Sciatic nerve (tissue), 2 donors: Measurements from ENCODE around the gene SPTLC2. TPM values are rescaled to one million over a fixed set of nuclear protein-coding genes. Genes with fewer than 3 reads are reported as not detected.
A peak's percentile ranks its signal among the peaks of the same experiment; 100 is the strongest.

ENCODE experiments used
- ATAC-seq: fragments of 200-7000 bp; cut with Tn5 transposase; one replicate; pipeline ENCODE4 v1.9.1; 2020; ENCODE audit warnings: mild to moderate bottlenecking, moderate library complexity
- DNase-seq: peaks from one replicate; pipeline ENCODE4 v3.0.0-alpha.2; 2020; ENCODE audit warnings: low spot score
- intact Hi-C: fragments of 100-400 bp; cut with DNase I; formaldehyde crosslinking; loops from one replicate; pipeline ENCODE4 v1.14.2; 2022
- total RNA-seq: library from RNA; stranded (reverse); fragmentation: NEBNext Ultra II Directional; extraction: Animal tissue kit (Norgen Biotek cat#: 25700); gene quantifications from one replicate; pipeline ENCODE4 v1.2.1, GENCODE V29; 2021
- donor health status: DM: no; HTN: no; CAD: no.
- donor health status: DM: no; HTN: no; CAD: no.

Gene SPTLC2
- total RNA-seq, 1 donor from 2014 or later, result 65.1 TPM

GRCh38 chr14:77630111-77630510 is 13.7 kb upstream of the SPTLC2 start:
- DNase-seq (no peak), ATAC-seq (no peak)
- intact Hi-C loops, result no loop called here

DNA sequence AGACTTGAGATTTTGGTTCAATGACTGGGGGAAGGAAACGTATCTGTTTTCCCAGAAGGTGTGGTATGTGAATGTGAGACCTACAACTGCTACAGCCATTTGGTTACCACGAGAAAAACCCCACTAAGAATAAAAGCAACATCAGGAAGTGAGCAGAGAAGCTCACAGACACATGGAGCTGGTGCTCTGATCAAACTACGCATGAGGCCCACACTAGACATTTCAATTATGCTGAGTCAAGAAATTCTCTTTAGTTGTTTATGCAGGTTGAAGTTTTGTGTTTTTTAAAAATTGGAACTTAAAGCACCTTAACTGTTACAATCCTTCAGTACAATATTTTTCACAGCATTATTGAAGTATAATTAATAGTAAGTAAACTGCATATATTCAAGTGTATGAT is 8.9 kb upstream of the SPTLC2 start:
- intact Hi-C loops, result no loop called here
- DNase-seq (no peak), ATAC-seq (no peak)

GRCh38 chr14:77623201-77623600 is 6.8 kb upstream of the SPTLC2 start:
- intact Hi-C loops, result no loop called here
- no peak for DNase-seq
- peak; percentile 55 for ATAC-seq

DNA sequence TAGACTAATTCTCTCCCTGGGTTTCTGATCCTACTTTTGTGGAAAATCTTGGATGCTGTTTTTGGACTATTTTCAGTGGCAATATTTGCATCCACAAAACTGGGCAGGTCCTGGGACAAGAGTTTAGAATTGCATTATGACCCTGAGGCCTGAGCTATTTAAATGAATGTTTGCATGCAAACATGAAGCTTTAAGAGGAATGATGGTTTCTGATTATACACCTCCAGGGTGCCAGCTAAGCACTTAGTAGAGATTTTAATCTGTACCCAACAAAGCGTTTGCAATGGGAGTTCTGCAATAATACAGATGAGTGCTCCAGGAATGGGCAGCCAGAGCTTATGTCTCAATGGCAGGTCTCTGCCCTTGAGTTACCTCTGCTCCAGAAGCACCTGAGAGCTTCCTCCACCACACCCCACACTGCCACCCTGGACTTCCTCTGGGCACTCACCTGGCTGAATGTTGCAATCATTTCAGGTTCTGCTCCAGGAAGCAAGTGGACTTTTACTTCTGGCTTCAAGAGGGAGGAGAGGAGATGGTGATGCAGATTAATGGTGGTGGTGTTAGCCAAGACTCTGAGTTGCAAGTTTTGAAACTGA is 6.0 kb upstream of the SPTLC2 start:
- ATAC-seq (no peak), DNase-seq (no peak)
- intact Hi-C loops, result no loop called here

- no peak for ATAC-seq
- no peak for DNase-seq
- intact Hi-C loops, result no loop called here
These were observed 3.9 kb upstream of the SPTLC2 start for GRCh38 chr14:77620222-77620870.

DNA sequence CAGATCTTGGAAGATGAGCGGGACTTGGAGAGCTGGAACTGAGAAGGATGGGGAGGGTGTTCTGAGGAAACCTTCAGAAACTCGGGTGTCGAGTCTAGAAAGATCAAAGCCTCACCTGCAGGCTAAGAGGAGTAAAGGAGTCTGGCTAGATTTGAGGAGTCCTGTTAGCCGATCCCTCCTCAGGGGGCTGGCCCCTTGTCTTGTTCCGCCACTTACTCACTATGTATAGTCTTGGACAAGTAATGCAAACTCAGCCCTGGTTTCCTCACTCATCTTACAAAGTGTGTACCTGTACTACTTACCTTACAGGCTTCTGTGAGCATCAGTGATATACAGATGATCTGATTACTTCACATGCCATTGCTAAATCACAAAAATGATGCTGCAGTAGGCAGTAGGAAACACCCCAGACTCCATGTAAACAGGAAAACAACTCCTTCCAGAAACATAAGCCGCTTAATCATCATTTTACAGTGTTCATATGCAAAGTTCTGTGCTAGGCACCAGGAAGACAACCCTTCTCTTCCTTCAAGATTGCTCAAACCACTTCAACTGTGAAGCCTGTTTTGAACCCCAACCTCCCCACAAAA is 2.0 kb upstream of the SPTLC2 start:
- no peak for DNase-seq
- no peak for ATAC-seq
- intact Hi-C loops, result no loop called here

DNA sequence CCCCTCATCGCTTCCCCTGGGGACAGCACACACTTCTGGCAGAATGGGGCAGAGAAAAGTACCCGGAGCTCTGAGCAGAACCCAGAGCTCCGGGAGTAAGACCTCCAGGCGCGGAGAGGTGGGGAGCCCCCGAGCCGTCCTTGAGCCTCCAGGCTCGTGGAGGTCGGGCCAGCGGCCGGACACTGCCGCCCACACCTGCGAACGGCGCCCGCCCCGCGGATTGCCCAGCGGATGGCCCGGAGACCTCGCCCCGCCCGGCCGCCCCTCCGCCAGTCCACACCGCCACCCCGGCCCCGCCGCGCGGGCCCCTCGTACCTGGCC is 344 bp downstream of the SPTLC2 start:
- intact Hi-C loops, result no loop called here

DNA sequence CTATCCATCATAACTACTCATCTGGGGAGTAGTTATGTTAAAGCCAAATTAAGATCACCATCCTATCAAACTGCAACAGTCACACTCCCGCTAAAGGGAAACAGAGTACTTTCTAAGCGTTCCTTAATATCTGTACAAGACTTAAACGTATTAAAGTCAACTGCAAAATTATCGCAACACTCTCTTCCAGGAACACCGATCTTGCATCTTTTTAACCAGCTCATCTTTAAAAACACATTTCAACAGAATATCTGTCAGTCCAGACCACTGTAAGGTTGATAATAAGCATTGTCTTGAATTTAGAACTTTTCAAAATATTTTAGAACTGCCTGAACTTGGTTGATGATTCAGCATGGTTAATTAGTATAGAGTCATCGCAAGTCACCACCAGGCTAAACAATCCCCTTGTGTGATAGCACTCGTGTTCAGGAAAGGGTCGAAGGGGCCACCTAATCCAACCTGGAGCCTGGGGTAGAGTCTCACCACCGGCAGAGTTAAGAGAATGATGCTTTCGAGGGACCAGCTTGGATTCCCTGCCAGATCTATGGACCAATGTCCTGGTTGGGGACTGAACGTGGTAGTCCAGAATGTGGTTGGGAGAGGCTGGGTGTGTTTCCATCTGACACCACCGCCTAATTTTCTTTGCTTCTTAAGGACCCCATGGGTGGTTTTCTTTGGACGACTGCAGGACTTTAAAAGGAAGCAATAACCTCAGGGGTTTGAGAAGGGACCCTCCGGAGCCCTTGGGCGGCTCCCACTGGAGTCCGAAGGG is 890 bp downstream of the SPTLC2 start:
- intact Hi-C loops, result no loop called here
- no peak for DNase-seq
- no peak for ATAC-seq

More for the DNA sequence above, 344 bp downstream of the SPTLC2 start:
- ATAC-seq (no peak), DNase-seq (peak; percentile 70)

DNA sequence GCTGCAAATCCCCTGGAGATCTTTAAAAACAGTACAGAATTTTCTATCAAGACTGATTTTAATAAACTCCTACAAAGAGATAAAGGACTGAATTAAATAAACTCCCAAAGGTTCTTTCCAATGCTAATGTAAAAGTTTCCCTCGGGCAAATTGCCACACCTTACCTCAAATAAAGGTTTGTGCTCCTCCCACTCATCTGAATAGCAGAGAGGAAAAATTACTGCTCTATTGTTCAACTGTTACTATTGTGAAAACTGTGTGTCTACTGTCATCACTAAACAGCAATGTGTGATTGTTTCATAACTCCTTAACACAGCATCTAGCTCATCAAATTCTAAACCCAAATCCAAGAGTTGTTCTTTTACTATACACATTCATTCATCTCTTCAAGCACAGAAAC is 3.2 kb downstream of the SPTLC2 start:
- DNase-seq, result no peak
- intact Hi-C loops, result no loop called here
- ATAC-seq, result no peak

DNA sequence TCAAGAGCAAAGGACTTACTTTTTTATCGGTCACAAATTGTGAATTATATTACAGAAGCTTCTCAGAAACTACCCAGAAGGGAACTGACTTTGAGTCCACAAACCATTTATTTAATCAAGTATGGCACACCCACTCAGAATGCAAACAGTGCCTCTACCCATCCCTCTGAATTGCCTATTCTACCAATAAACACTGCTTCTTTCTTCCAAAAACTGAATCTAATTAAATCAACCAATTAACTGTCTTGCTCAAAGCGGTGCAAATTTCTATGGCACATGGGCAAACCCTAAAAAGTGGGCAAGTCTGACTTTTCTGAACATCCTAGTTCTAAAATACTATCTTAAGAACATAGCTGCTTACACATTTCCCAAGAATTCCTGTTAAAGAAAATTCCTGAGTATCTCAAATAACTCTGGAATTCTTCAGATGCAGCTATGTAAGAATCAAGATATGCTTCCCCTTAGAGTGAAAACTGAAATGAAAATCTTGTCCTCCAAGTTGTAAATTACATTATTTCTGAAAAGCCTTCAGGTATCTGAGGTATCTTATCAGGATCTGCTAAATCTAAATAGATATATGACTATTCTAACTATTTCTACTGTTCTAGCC is 4.3 kb downstream of the SPTLC2 start:
- intact Hi-C loops, result no loop called here
- ATAC-seq, result no peak
- DNase-seq, result no peak

GRCh38 chr14:77610553-77610952 is 5.9 kb downstream of the SPTLC2 start:
- DNase-seq (no peak), ATAC-seq (no peak)
- intact Hi-C loops, result no loop called here

GRCh38 chr14:77609922-77610321 is 6.5 kb downstream of the SPTLC2 start:
- ATAC-seq (no peak), DNase-seq (no peak)
- intact Hi-C loops, result no loop called here

GRCh38 chr14:77607741-77608302 is 8.6 kb downstream of the SPTLC2 start:
- ATAC-seq (peak; percentile 24), DNase-seq (no peak)
- intact Hi-C loops, result no loop called here

DNA sequence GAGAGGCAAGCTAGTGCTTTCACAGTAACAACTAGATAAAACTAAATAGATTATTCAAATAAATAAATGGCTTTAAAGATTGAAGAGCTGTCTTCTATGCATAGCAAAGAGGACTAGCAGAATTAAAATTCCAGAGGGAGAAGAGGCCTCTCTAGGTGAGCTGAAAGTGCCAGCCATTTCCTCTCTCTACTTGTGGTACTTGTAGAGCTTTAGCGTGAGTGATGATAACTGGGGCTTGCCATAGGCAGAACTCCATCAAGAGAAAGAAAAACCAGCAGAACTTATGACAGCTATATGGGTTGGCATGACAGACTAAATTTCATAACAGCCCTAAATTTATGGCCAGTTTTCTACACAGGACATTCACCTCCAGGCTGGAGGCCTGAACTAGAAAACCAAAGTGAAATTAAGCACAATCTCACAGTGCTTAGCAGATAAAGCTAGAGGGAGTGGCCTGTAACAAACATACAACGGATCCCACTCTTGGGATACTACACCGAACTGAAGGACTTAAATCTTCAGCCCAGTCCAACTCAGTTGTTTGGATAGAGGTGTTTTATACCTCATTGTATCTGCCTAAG is 11.0 kb downstream of the SPTLC2 start:
- DNase-seq (no peak), ATAC-seq (no peak)
- intact Hi-C loops, result no loop called here

DNA sequence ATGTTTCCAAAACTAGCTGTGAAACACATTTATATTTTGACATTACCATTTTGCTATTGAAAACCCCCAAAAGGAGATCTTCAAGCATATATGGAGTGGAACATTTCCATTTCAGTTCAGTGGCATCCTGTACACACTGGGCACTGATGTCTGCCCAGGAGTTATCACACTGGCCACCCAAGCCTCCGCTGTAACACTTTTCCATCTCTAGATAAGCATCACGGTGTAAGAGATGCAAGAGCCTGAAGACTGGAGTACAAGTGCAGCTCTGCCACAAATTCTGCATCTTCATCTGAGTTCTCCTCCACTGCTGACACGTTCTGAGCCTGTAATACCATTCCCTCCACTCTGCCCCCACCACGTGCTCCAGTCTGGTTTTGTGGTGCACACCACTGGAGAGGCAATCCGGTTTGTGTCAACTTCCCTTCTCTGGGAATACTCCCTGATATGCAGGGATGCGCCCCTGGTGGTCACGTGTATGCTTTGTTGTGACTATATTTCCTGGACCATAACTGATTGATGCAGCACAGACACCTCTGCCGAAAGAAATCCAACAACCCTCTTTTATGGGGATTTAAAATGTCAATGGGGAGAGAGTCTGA is 12.7 kb downstream of the SPTLC2 start:
- ATAC-seq (peak; percentile 45), DNase-seq (no peak)
- intact Hi-C loops, result no loop called here

DNA sequence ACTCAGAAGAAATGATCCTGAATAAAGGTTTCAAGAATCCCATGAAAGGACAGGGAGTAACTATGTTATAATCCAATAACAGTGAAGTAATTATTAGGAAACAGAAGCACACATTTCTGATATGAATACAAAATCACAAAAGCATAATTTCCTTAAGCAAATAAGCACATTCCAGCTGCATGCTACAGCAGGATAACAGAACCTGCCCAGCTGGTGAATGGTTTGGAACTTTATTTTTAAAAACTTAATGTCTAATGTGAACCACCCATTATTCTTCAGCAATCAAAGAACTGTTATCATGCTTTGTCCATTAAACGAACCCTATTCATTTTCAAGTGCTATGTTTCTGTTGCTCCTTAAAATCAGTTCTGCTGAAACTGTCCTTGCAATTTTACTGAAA is 13.4 kb downstream of the SPTLC2 start:
- intact Hi-C loops, result no loop called here
- no peak for ATAC-seq

GRCh38 chr14:77601846-77602619 is 14.4 kb downstream of the SPTLC2 start:
- DNase-seq, result no peak
- intact Hi-C loops, result no loop called here
- no peak for ATAC-seq

More for the DNA sequence above, 13.4 kb downstream of the SPTLC2 start:
- no peak for DNase-seq

DNA sequence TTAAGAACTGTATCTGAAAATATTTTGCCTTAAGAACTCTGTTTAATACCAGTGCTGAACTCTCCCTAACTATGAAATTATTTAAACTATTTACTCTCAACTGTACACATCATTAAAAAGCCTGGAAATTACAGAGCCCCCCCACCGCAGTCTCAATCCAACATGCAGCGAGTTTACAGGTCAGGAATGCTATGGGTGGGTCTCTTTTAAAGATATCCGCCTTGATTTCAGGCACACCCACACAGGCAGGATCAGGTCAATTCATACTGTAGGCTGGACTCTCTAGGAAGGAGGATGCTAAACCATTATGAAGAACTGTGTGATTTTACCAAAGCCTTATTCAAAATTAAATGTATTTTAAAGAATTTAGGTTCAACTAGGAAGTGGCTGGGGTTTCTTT is 16.5 kb downstream of the SPTLC2 start:
- intact Hi-C loops, result no loop called here
- no peak for DNase-seq
- peak; percentile 39 for ATAC-seq
